ENCODE results near the gene CAB39. TPM values are rescaled to one million over a fixed set of nuclear protein-coding genes. Genes with fewer than 3 reads are reported as not detected.
A peak's percentile ranks its signal among the peaks of the same experiment; 100 is the strongest.

Gene CAB39
- total RNA-seq, 1 donor from 2014 or later, result 168 TPM

DNA sequence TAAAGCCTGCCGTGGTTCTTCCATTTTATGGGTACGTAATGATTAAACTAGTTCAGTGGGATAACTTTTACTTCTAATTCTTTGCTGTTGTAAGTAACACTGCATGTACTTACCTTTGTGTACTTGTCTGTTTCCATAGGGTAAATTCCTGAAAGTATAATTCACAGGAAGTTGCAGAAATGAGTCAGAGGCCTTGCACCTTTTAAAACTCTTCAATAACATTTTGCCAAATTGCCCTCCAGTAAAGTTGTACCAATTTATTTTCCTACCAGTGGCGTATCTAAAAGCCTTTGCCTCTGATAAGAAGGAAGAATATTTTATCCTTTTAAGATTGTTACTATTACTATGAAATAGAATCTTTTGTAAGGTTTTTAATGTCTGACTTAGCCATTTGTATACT, 65.1 kb downstream of the CAB39 start:
- Mint-ChIP-seq H3K4me3 (peak overlapping the region; percentile 12), H3K27ac (peak overlapping the region; percentile 82)

DNA sequence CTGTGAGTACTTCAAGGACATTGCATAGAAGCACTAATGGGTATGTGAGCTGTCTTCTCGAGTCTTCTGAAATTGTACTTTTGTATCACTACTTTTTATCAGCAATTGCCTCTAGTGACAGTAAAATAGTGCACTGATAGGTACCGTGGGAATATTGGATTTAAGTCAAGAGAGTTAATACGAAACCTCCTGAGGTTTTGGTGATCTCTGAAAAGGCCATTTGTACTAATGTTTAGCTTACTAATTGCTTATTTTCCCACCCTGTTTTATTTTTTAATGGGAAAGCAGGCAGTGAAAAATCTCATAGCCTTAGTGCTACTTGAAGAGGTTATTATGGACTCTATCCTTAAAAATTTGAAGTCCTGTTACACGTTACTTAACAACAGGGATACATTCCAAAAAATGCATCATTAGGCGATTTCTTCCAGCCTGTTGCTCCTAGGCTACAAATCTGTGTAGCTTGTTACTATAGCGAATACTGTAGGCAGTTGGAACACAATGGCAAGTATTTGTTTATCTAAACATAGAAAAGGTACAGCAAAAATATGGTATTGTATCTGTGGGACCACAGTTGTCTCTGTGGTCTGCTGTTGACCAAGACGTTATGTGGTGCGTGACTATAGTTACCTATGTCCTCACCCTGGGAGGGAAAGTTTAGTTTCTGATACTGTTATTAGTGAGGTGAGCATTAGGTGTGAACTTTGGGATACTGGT, 65.9 kb downstream of the CAB39 start:
- Mint-ChIP-seq H3K4me3 (peak overlapping the region; percentile 20), H3K36me3 (ENCODE audit: low read depth) (peaks cover 80% of the 10 kb centered on the region), H3K27ac (peak overlapping the region; percentile 82), H3K4me1 (peaks cover 73% of the 10 kb centered on the region), H3K27me3 (no peaks in the 10 kb centered on the region), H3K9me3 (peaks cover 6% of the 10 kb centered on the region)
- intact Hi-C loops (cut with micrococcal nuclease), result loop anchor here (1.0 kb wide), 1 partner anchor 7 kb away; no protein-coding TSS in a partner anchor
- no peak for DNase-seq

More for the DNA sequence above, 65.1 kb downstream of the CAB39 start:
- intact Hi-C loops (cut with micrococcal nuclease), result no loop called here
- H3K36me3 Mint-ChIP-seq (ENCODE audit: low read depth), result peaks cover 80% of the 10 kb centered on the region
- DNase-seq, result no peak
- peaks cover 81% of the 10 kb centered on the region for H3K4me1 Mint-ChIP-seq
- H3K27me3 Mint-ChIP-seq, result no peaks in the 10 kb centered on the region
- H3K9me3 Mint-ChIP-seq, result peaks cover 6% of the 10 kb centered on the region

DNA sequence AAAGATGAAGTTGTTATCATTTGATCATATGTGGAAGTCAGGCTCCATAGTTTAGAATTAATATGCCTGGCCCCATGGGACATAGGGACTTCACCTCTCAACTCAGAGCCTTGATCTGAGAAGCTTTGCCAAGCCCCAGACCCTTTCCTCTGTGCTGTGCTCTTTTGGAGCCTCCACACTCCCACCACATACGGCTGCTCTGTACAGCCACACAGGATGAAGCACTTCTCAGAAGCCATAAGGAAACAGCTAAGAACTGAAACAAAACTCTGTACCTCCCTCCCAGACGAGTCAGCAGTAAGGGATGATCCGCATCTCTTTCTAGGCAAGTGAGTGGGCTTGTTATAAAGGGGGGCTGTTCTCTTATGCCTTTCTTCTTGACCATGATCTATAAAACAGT, 66.5 kb downstream of the CAB39 start:
- peak; percentile 79 for DNase-seq
- Mint-ChIP-seq H3K27me3 (no peaks in the 10 kb centered on the region), H3K9me3 (peaks cover 10% of the 10 kb centered on the region), H3K4me1 (peaks cover 71% of the 10 kb centered on the region), H3K4me3 (peak overlapping the region; percentile 62), H3K36me3 (ENCODE audit: low read depth) (peaks cover 81% of the 10 kb centered on the region), H3K27ac (peak overlapping the region; percentile 78)
- intact Hi-C loops (cut with micrococcal nuclease), result loop anchor here (1.0 kb wide), 1 partner anchor 8 kb away; no protein-coding TSS in a partner anchor

DNA sequence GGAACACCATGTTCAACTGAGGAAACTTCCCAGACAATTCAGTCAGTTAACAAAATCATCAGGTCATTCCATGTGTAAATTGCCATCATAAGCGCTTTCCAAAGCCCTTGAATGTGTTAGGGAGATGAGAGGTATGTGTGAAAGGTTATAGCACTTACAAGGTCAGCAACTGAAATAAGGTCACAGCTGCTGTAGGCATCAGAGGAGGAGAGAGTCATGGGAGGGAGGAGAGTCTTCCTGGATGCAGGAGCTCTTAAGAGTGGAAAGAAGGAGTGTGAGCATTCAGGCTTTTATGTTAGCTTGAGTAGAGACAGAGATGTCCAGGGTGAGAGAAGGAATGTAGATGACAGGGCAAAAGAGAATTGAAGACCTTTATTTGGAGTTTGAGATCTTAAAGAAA, 67.0 kb downstream of the CAB39 start:
- Mint-ChIP-seq H3K27me3 (no peaks in the 10 kb centered on the region), H3K4me3 (peak overlapping the region; percentile 62)
- intact Hi-C loops (cut with micrococcal nuclease), result loop anchor here (1.0 to 2.0 kb wide), 2 partner anchors 8 to 21 kb away; no protein-coding TSS in a partner anchor

DNA sequence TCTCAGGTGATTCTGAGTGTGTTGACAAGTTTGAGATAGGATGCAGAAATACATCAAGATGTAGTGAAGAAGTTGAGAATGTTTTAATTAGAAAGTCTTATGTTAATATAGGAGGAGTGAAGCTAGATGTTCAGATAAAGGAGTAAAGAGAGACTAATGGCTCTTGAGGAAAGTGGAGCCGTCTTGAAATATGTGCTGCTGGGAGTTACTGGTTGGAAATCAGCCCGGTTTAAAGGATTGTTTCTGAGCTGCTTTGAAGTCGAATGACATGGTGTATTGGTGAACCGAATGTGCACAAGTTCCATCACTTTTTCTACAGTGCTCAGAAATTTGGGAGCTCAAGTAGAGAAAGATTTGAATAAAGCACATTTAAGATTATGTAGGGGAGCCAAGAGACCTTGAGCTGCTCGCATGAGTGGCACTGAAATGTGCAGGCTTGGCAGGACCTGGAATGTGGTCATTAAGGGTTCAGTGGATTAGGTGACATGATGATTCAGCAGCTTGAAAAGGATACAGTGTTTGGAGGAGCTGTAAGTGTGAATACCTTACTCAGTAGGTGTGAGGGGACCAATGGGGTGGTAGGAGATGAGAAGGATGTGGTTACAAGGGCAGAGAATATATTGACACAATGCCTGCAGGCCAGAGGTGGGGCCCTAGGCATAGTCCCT, 68.6 kb downstream of the CAB39 start:
- intact Hi-C loops (cut with micrococcal nuclease), result loop anchor here (1.0 to 2.0 kb wide), 2 partner anchors 13 to 22 kb away; no protein-coding TSS in a partner anchor
- Mint-ChIP-seq H3K4me3 (peak overlapping the region; percentile 24), H3K4me1 (peaks cover 68% of the 10 kb centered on the region), H3K27ac (peak overlapping the region; percentile 77), H3K36me3 (ENCODE audit: low read depth) (peaks cover 88% of the 10 kb centered on the region), H3K27me3 (no peaks in the 10 kb centered on the region), H3K9me3 (peaks cover 19% of the 10 kb centered on the region)
- DNase-seq, result peak; percentile 84

More for the DNA sequence above, 67.0 kb downstream of the CAB39 start:
- peaks cover 74% of the 10 kb centered on the region for H3K4me1 Mint-ChIP-seq
- H3K9me3 Mint-ChIP-seq, result peaks cover 14% of the 10 kb centered on the region
- peak overlapping the region; percentile 78 for H3K27ac Mint-ChIP-seq
- no peak for DNase-seq
- peaks cover 83% of the 10 kb centered on the region for H3K36me3 Mint-ChIP-seq (ENCODE audit: low read depth)

DNA sequence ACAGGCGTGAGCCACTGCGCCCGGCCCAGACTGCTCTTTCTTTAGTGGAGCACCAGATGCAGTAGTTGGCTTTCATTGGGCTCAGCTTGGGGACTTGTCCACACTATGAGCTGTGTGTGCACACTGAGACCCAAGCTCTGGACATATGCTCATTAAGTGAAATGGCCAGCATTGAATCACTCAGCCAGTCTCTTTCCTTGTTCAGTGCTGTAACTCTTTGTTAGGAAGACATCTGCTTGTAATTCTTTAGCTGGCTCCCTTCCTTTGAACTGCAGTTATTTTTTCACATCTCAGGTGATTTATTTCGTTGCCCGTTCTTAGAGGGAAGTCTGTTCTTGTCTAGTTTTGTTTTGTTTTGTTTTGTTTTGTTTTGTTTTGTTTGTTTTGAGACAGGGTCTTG, 70.5 kb downstream of the CAB39 start:
- Mint-ChIP-seq H3K27ac (no peak overlapping the region), H3K4me1 (peaks cover 63% of the 10 kb centered on the region), H3K4me3 (no peak overlapping the region), H3K27me3 (no peaks in the 10 kb centered on the region), H3K9me3 (peaks cover 28% of the 10 kb centered on the region), H3K36me3 (ENCODE audit: low read depth) (peaks cover 91% of the 10 kb centered on the region)
- DNase-seq, result no peak
- intact Hi-C loops (cut with micrococcal nuclease), result no loop called here

DNA sequence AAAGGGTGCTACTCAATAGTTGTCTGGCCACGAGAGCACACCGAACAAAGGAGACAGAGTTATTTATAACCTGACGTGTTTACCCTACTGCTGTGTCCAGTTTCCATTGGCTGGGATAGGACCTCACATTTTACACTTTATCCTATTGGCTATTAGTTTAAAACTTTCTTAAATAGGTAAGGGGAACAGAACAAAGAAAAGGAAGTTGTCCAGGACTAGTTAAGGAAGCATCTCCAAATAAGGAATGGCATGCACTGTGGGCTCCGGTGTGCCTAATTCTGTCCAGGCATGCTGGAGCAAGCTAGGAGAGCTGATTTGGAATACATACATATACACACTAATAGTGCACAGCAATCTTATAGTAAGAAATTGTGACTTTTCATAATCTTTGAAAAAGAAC, 72.2 kb downstream of the CAB39 start:
- DNase-seq, result no peak
- no peak overlapping the region for H3K4me3 Mint-ChIP-seq
- H3K9me3 Mint-ChIP-seq, result peaks cover 29% of the 10 kb centered on the region
- H3K27me3 Mint-ChIP-seq, result no peaks in the 10 kb centered on the region
- H3K27ac Mint-ChIP-seq, result peak overlapping the region; percentile 45
- intact Hi-C loops (cut with micrococcal nuclease), result no loop called here
- H3K4me1 Mint-ChIP-seq, result peaks cover 54% of the 10 kb centered on the region
- H3K36me3 Mint-ChIP-seq (ENCODE audit: low read depth), result peaks cover 92% of the 10 kb centered on the region

DNA sequence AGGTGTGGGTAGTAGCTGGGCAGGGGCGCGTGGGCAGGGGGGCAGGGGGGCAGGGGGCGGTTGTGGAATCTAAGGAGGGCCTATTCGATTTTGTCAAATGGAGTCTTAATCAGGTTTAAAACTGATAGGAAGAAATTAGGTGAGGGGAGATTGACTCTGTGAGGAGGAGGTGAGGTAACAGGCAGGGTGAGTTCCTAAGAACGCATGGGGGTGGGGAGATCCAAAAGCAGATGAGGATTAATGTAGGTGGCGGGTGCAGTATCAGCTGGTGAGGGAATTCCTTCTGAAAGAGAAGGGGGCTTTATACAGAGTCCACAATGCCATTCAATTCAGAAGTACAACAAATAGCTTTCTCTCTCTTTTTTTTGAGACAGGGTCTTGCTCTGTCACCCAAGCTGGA, 72.7 kb downstream of the CAB39 start:
- no peak for DNase-seq
- no peak overlapping the region for H3K4me3 Mint-ChIP-seq
- intact Hi-C loops (cut with micrococcal nuclease), result no loop called here
- peak overlapping the region; percentile 45 for H3K27ac Mint-ChIP-seq
- peaks cover 29% of the 10 kb centered on the region for H3K9me3 Mint-ChIP-seq
- H3K36me3 Mint-ChIP-seq (ENCODE audit: low read depth), result peaks cover 92% of the 10 kb centered on the region
- peaks cover 52% of the 10 kb centered on the region for H3K4me1 Mint-ChIP-seq
- no peaks in the 10 kb centered on the region for H3K27me3 Mint-ChIP-seq

DNA sequence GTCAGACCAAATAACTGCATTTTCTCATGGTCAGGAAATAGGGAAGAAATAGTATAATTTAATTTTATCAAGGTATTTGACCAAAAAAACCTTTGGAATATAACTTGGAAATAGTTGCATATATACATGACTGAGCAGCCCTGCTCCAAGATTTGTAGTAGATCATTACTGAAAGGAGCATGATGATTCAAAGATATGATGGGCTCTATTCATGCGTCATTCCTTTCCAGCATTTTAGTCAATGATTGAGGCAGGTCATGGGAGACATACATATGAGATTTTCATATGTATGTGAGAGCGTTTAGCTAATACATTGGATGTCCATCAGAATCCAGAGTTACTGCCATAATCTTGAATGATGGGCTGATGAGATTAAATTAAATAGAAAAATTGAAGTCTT, 74.5 kb downstream of the CAB39 start:
- H3K4me1 Mint-ChIP-seq, result peaks cover 44% of the 10 kb centered on the region

DNA sequence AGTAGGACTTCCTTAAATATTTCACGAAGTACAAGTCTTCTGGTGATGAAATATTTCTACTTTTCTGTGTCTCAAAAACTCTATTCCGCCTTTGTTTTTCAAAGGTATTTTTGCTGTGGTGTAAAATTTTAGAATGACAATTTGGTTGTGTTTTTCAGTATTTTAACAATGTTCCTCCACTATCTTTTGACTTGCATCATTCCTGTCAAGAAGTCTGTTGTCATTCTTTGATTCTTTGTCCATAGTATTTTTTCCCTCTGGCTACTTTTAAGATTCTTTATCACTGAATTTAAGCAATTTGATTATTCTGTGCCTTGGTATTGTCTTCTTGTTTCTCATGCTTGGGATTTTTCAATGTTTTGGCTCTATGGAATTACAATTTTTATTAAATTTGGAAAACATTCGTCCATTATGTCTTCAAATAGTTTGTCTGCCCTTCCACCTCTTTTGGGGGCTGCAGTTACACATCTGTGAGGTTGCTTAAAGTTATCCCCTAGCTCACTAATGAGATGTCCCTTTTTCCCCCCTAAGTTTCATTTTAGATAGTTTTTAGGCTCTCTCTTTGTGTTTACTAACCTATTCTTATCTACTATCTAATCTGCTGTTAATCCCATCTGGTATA, 76.0 kb downstream of the CAB39 start:
- Mint-ChIP-seq H3K9me3 (peaks cover 32% of the 10 kb centered on the region), H3K27me3 (no peaks in the 10 kb centered on the region), H3K4me3 (no peak overlapping the region), H3K36me3 (ENCODE audit: low read depth) (peaks cover 94% of the 10 kb centered on the region), H3K4me1 (peaks cover 55% of the 10 kb centered on the region), H3K27ac (peak overlapping the region; percentile 34)
- no peak for DNase-seq
- intact Hi-C loops (cut with micrococcal nuclease), result no loop called here

More for the DNA sequence above, 74.5 kb downstream of the CAB39 start:
- Mint-ChIP-seq H3K36me3 (ENCODE audit: low read depth) (peaks cover 94% of the 10 kb centered on the region), H3K9me3 (peaks cover 32% of the 10 kb centered on the region), H3K27me3 (no peaks in the 10 kb centered on the region), H3K4me3 (no peak overlapping the region), H3K27ac (no peak overlapping the region)
- no peak for DNase-seq
- intact Hi-C loops (cut with micrococcal nuclease), result no loop called here

DNA sequence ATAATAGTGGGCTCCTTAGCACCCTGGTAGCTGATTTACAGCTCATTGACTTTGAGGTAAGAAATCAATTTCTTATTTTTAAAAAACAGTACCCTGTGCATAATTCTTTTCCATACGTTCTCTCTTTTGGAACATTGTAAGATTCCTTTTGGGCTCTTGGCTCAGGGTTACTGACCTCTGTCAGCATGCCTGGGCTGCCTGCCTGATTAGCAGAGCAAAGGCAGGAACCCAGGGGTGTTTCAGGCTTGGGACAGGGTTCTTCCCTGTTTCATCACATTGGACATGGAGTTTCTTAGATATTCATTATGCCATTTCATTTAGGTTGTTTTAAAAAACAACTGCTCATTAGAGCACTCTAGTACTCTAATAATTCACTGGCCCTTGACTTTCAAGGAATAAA, 78.3 kb downstream of the CAB39 start:
- peaks cover 54% of the 10 kb centered on the region for H3K4me1 Mint-ChIP-seq
- intact Hi-C loops (cut with micrococcal nuclease), result loop anchor here (10.0 kb wide), 2 partner anchors 346 to 786 kb away; no protein-coding TSS in a partner anchor

DNA sequence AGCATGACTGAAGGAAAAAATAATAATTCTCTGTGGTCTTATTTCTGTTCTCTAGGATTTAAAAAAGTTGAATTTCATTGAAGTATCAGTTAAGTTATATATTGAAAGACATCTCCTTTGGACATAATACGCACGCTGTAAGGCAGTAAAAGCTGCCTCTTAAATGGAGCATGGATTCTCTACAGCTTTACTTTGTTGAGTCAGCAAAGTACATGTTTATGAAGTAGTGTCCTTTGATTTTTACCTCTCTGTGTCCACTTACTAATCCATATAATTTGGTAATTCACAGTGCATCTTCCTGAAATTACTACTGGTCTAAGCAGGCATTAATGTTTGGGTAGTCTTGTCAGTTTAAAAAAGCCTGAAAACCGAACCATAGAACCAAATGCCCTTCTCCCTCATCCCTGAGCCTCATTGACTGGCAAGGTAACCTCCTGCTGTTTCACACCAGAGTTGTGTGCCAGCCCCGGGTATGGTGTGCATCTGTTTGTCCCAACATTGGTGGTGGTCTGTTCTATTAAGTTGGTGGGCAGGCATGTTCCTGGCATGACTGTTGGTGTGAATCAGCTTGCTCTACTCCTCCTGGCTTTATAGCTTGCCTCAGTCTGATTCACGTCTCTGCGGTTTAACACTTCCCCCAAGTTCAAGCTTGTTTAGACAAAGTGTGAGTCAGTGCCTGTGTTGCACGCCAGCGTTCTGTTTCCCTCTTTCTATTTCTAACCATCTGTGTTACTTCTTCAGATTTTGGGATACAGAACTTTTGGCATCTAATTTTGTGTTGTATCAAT, 81.1 kb downstream of the CAB39 start:
- intact Hi-C loops (cut with micrococcal nuclease), result loop anchor here (1.0 to 10.0 kb wide), 8 partner anchors 12 to 789 kb away; no protein-coding TSS in a partner anchor
- H3K27ac Mint-ChIP-seq, result peak overlapping the region; percentile 95
- DNase-seq, result peak; percentile 91
- peaks cover 6% of the 10 kb centered on the region for H3K9me3 Mint-ChIP-seq
- peak overlapping the region; percentile 65 for H3K4me3 Mint-ChIP-seq
- peaks cover 62% of the 10 kb centered on the region for H3K36me3 Mint-ChIP-seq (ENCODE audit: low read depth)
- H3K4me1 Mint-ChIP-seq, result peaks cover 43% of the 10 kb centered on the region
- no peaks in the 10 kb centered on the region for H3K27me3 Mint-ChIP-seq

More for the DNA sequence above, 78.3 kb downstream of the CAB39 start:
- no peak overlapping the region for H3K4me3 Mint-ChIP-seq
- no peak for DNase-seq
- peak overlapping the region; percentile 73 for H3K27ac Mint-ChIP-seq
- H3K36me3 Mint-ChIP-seq (ENCODE audit: low read depth), result peaks cover 86% of the 10 kb centered on the region
- peaks cover 20% of the 10 kb centered on the region for H3K9me3 Mint-ChIP-seq
- no peaks in the 10 kb centered on the region for H3K27me3 Mint-ChIP-seq

DNA sequence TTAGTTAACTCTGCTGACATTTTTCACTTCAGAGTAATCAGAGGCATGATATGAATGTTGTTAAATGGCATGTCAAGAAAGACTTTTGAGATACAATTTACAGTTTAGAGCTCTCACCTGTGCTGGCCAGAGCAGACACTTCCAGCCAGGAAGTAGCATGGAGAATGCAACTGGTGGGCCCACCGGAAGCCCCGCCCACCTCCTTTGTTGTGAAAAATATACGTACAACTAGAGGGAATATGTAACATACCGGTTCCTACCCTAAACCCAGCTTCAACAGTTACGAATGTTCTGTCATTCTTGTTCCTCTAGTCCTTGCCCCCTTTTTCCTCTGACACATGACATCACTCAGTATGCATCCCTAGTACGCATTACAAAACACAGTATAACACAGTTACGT, 81.9 kb downstream of the CAB39 start:
- Mint-ChIP-seq H3K4me1 (peaks cover 44% of the 10 kb centered on the region), H3K27ac (peak overlapping the region; percentile 95), H3K9me3 (peaks cover 4% of the 10 kb centered on the region), H3K4me3 (peak overlapping the region; percentile 65), H3K36me3 (ENCODE audit: low read depth) (peaks cover 58% of the 10 kb centered on the region), H3K27me3 (no peaks in the 10 kb centered on the region)
- peak; percentile 76 for DNase-seq
- intact Hi-C loops (cut with micrococcal nuclease), result loop anchor here (1.0 to 10.0 kb wide), 8 partner anchors 13 to 790 kb away; no protein-coding TSS in a partner anchor

Data from activated CD4-positive, alpha-beta T cell treated with anti-CD3 and anti-CD28 coated beads, Interleukin-2, amount 10 ng/mL, durations not matched to agents 24 days and 14 days (primary cell).